Suprapubic skin (tissue), 4 donors: ENCODE results near the gene MDK.

ENCODE experiments used
- CTCF ChIP-seq, 2 donors: fragments of 200-600 bp in 1 of 2; fragments of 450-650 bp in 1 of 2; sonication (generic) in 1 of 2; IDR thresholded peaks; one replicate each; pipeline ENCODE4 v1.5.1; 2016 to 2019; ENCODE audit warnings: antibody characterized with exemption in 2 of 2, mild to moderate bottlenecking in 1 of 2, moderate library complexity in 1 of 2
- EP300 ChIP-seq: sonication (generic); formaldehyde crosslinking; IDR thresholded peaks from one replicate; pipeline ENCODE4 v1.6.1; 2017; ENCODE audit warnings: antibody characterized with exemption
- POLR2AphosphoS5 ChIP-seq, 3 donors: sonication (generic); formaldehyde crosslinking; IDR thresholded peaks; one replicate each; pipeline ENCODE4 v1.6.1; 2017; ENCODE audit warnings: antibody characterized with exemption in 3 of 3

DNA sequence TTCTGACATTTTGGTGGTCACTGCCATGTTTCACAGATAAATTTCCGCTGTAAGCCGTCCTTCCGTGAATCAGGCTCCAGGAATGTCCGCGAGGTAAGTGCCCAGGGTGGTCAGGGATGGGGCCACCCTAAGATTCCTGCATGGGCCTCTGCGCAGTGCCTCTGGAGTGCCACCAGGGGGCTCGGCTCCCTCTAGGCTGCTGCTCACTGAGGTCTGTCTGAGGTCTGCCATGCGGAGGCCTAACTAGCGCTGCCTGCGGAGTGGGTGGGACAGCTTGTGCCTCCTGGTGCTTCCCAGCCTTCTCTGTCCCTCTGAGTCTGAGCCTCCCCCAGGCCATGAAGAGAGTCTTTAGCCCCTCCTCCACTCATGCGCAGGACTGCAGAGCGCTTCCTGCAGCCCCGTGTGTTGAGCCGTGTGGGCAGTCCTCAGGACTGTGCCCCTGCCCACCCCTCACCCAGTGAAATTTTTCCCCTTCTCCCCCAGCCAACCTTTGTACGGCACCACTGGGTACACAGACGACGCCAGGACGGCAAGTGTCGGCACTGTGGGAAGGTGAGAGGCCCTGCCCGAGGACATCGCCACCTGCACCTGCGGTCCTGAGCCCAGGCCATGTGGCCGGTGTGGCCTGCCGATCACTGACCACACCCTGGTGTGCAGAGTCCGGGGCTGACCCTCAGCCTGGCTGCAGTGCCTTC lies 11.9 kb upstream of the MDK start:
- TF ChIP-seq POLR2AphosphoS5 (IDR thresholded peaks at IDR 0.05) (no peak), CTCF (IDR thresholded peaks at IDR 0.05) (peak; percentile 30 to 91), EP300 (no peak)
